Hippocampal formation (tissue), 2 donors: Measurements from ENCODE around the gene A4GALT.

ENCODE experiments used
- DNase-seq, 2 donors: peaks; one replicate each; lab custom pipeline; 2025; lab: John Stamatoyannopoulos, UW

Gene A4GALT

DNA sequence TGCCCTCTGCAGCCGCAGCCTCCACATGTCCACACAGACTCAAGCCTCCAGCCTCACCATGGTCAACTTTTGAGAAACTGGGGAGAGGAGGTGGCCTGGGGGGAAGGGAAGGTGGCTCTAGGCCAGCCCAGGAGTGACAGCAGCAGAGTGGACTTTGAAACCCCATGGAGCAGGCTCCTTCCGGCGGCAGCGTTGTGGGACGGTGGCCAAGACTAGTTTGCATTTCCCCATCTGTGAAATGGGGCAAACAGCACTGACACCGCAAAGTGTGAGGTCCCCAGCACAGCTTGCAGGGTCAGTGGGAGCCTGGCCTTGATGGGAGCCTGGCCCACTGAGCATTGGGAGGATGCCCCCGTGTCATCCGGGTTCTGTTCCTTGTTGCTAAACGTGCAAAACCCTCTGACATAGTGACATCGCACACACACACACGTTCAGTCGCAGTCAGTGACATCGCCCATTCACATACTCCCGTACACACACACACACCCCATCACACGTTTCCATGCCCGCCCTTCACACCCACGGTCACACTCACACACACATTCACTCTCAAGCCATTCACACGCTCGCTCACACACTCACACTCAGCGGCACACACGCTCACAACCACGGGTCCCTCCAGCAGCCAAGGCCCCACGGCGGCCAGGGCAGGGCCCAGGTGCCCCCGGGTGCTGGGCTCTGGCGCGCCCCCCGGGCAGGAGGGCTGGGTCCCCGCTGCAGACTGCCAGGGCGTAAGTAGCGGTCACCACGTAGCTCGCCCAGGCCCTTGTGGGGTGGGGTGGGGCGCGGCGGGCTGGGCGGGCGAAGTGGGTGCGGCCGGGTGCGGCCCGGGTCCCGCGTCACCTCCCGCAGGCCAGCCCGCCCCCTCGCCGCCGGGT lies 72.1 kb downstream of the A4GALT start:
- peak in 1 of 2 donors; percentile 55 for DNase-seq

DNA sequence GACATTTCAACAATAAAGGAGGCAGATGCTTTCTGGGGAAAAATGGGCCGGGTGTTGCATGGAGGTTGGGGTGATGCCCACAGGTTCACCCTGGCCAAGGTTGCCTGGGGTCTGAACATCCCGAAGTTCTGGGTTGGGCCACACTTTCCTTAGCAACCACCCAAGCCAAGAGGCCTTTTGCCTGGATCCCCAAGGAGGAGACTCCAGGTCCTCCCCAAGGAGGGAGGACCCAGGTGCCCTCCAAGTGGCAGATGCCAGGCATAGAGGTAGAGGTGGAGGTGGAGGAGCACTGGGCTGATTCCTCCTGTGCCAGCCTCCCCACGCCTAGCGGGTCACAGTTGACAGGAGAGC lies 72.7 kb downstream of the A4GALT start:
- no peak for DNase-seq

DNA sequence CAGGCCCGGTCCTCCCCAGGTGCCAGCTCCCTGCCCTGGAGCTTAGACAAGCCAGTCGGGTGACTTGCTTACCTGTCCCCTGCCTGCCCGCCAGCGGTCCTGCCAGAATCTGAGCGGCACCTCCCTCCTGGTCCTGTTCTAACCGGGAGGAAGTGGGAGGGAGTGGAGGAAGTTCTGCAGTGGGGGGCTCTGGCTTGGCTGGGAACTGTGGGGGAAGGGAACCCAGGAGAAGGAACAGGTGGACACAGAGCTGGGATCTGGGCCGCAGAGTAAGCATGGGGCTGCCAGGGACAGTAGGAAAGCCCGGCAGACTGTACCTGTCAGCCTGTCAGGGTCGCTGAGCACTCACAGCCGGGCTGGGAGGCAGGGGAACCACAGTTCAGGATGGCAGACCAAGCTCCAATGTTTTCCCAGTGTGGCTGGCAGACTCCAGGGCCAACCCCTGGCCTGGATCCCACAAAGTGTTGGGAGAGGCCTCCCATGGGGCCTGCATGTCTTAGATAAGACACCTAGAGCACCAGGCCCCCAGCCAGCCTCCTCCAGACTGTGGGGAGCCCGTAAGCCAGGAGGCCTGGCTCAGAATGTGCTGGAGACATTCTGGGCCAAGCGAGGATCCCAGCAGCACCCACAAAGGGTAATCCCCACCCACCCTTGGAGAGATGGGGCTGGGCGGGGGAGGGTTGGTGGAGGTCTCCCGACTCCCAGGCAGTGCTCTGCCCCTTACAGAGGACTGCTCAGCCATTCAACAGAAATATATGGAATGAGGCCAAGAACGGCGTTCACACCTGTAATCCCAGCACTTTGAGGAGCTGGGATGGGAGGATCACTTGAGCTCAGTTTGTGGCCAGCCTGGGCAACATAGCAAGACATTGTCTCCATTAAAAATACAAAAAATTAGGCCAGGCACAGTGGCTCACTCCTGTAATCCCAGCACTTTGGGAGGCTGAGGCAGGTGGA lies 73.8 kb downstream of the A4GALT start:
- DNase-seq: no peak

DNA sequence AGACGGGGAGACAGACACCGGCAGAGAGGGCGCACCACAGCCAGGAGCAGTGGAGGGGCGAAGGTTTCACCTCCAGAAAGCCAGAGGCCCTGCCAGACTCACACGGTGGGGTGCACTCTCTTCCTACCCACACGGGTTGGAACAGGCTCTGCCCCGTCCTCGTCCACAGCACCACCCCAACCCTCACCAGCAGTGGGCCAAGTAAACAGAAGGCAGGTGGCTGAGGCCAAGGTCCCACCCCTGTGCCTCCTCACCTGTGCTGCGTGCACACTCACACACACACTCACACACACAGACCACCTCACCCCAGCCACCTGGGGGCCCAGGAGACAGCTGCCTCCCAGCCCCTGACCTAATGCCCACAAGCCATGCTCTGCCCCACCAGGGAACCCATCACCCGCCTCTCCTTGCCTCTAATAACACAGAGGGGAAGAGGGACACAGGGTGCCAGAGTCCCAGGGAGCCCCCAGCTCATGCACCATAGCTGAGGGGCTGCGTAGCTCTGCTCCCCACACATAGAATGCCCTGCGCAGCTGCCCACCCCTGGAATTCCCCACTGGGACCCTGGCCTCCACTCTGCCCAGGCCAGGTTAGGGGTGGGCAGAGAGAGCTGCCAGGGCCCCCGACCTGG lies 74.6 kb downstream of the A4GALT start:
- no peak for DNase-seq

GRCh38 chr22:42645341-42645937 lies 75.2 kb downstream of the A4GALT start:
- no peak for DNase-seq

DNA sequence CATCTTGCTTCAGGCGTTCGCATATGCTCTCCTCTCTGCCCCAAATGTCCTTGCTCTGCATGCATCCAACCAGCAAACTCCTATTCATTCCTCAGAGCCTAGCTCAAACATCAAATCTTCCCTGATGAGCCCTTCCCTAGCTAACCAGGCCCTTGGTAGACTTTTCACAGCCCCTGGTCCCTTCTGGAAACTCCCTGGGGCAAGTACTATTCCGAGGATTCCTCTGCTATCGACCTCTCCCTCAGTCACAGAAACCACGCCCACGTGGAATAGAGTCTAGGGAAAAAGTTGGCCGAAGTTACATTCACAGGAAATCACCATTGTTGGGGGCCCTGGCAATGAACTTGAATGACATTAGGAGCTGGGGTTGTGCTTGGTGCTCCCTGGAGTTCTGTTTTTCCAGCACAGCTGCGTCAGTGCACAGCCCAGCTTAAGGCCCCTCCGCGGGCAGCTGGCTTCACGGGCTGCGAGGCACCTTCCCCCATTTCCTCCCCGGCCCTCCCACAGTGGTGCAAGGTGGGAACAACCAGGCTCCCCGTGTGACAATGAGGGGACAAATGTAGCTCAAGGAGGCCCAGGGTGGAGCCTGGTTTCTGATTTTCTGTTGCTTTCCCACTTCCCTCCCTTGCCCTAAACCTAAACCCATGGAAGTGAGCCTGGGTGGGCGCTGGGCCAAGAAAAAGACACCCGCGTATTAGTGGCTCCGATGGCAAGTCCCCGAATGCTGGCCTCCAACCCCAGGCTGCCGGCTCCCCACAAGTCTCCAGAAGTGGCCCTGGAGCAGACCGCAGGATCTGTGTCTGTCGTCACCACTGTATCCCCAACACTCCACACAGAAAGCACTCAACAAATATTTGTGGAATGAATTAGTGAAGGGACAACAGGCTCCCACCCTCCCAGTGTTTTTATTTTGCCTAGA lies 76.0 kb downstream of the A4GALT start:
- DNase-seq: no peak

DNA sequence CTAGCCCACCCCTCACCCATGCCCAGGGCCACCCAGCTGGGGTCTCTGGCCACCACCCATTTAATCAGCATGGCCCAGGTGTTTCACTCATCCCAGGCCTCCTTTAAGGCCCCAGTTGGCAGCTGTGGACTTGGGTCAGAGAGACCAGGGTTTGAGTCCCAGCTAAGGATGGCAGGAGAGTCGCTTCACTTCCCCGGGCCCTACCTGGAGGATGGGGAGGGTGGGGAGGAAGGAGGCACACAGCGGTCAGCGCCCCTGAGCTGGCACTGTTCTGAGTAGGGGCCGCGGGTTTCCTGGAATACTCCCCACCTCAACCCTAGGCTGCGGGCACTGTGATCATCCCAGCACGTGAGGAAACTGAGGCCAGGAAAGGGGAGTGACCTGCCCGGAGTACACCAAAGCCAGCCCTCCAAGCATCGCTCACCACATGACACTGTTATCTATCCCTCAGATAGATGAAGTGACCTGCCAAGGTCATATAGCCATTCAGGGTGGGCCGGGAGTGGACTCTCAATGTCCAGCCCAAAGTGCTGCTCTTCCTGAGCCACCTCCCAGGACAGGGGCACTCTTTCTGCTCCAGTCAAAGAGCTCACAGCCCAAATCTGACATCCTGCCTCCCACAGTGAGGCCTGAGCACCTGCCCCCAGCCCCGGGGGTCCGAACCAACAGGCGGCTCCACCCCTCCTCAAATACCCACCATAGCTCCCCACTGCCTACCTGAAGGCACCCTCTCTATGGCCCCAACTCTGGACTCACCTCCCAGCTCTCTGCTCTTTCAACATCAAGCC lies 76.8 kb downstream of the A4GALT start:
- no peak for DNase-seq

DNA sequence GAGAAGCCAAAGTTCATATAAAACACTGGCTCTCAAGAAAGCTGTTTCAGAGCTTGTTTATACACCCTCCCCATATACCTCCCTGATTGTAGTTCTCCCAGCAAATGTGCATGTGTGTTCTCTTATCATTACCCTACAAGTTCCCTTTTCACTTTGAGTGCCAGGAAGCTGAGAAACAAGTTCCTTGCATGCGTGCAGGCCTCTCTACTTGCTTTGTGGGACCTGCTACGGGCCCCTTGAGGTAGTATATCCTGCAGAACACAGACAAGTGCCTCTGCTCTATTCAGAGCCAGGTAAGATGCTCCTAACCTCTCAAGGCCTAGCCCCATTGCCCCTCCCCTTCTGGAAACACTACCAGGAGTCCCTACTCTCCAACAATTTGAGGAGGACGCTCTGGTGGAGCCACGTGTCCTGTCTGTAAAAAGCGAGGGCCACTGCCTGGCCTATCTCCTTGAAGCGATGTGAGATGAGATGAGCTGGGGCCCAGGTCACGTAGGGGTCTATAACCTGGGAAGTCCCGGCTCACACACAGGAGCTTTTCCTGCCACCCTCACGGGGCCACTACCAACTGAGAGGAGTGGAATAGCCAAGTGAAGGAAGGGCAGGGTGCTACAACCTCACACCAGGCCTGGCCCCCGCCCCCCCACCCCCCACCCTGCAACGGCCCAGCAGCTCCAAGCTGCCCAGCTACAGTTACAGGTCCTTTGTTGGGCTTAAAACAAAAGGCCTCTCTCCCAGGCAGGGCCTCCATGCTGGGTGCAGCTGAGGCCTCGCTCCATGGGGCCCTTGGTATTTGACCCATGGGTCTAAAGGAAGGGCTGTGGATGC lies 77.7 kb downstream of the A4GALT start:
- DNase-seq: no peak
